Adrenal gland (tissue), 5 donors: ENCODE results near the gene NKAIN2.

ENCODE experiments used
- POLR2A ChIP-seq, 2 donors: fragments of 450-650 bp; IDR thresholded peaks; one replicate each; pipeline ENCODE4 v1.6.1; 2017; ENCODE audit warnings: antibody characterized with exemption in 2 of 2, mild to moderate bottlenecking in 2 of 2, moderate library complexity in 1 of 2
- TF ChIP-seq, protein P1 (sequence below), 6 experiments: fragments of 450-650 bp in 4 of 6; fragments of 200-600 bp in 2 of 6; sonication (generic) in 1 of 6; IDR thresholded peaks; 1 replicate in 5 of 6; 2 replicates in 1 of 6; pipeline versions ENCODE4 v1.5.1 to v1.8.0; 2016 to 2021; ENCODE audit warnings: antibody characterized with exemption in 6 of 6, mild to moderate bottlenecking in 2 of 6, moderate library complexity in 1 of 6
- donor health status: DM: no; HTN: no; CAD: no.

GRCh38 chr6:124339610-124340334 lies 536.1 kb downstream of the NKAIN2 start:
- TF ChIP-seq, protein P1, sequence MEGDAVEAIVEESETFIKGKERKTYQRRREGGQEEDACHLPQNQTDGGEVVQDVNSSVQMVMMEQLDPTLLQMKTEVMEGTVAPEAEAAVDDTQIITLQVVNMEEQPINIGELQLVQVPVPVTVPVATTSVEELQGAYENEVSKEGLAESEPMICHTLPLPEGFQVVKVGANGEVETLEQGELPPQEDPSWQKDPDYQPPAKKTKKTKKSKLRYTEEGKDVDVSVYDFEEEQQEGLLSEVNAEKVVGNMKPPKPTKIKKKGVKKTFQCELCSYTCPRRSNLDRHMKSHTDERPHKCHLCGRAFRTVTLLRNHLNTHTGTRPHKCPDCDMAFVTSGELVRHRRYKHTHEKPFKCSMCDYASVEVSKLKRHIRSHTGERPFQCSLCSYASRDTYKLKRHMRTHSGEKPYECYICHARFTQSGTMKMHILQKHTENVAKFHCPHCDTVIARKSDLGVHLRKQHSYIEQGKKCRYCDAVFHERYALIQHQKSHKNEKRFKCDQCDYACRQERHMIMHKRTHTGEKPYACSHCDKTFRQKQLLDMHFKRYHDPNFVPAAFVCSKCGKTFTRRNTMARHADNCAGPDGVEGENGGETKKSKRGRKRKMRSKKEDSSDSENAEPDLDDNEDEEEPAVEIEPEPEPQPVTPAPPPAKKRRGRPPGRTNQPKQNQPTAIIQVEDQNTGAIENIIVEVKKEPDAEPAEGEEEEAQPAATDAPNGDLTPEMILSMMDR (IDR thresholded peaks at IDR 0.05): no peak
- TF ChIP-seq POLR2A (IDR thresholded peaks at IDR 0.05): no peak
